ENCODE results near the gene SPINK1. TPM values are rescaled to one million over a fixed set of nuclear protein-coding genes. Genes with fewer than 3 reads are reported as not detected.

The SPINK1 gene
- total RNA-seq, 1 experiment from 2014 or later, result 4.5 TPM

- Histone ChIP-seq H3K9me3 (ENCODE audit: control insufficient read depth in 1 of 2, insufficient read depth in 1 of 2, low read depth in 1 of 2, low read length in 2 of 2) (no peaks in the 10 kb centered on the region), H3K27me3 (ENCODE audit: insufficient read depth, low read length) (peaks cover 8% of the 10 kb centered on the region), H3K4me3 (replicated peaks in 1 of 2; ENCODE audit: low read depth in 1 of 2, low read length in 2 of 2) (no peak overlapping the region), H4K20me1 (ENCODE audit: insufficient read depth) (no peaks in the 10 kb centered on the region), H3K9ac (ENCODE audit: low read length) (no peak overlapping the region), H3K79me2 (ENCODE audit: insufficient read depth, low read length) (no peaks in the 10 kb centered on the region), H3K27ac (ENCODE audit: low read depth, low read length) (no peak overlapping the region), H3K9me2 (ENCODE audit: insufficient read depth) (no peaks in the 10 kb centered on the region), H2AFZ (ENCODE audit: low read depth, low read length, poor library complexity, severe bottlenecking) (no peak overlapping the region), H3K4me1 (ENCODE audit: control insufficient read depth in 1 of 2, insufficient read depth in 2 of 2, low read length in 2 of 2) (no peaks in the 10 kb centered on the region), H3K4me2 (ENCODE audit: low read length) (no peak overlapping the region), H3K36me3 (ENCODE audit: control insufficient read depth in 1 of 2, insufficient read depth in 2 of 2, low read length in 2 of 2) (no peaks in the 10 kb centered on the region)
- ATAC-seq (no peak), DNase-seq (ENCODE audit: low read depth, low spot score) (no peak)
- intact Hi-C loops (cut with micrococcal nuclease), result no loop called here
- no TSS peak for BruUV-seq (replicated peaks)
- ChIA-PET POLR2A (no interaction called here), CTCF (no interaction called here), RAD21 (ENCODE audit: low non-redundant PET in 1 of 2, low total read pairs in 2 of 2, uncharacterized antibody in 2 of 2, unreplicated experiment in 2 of 2) (no interaction called here)
- TF ChIP-seq TCF7L2 (IDR thresholded peaks at IDR 0.05; ENCODE audit: borderline replicate concordance, extremely low read depth, insufficient read depth, insufficient read length) (no peak), ZNF274 (IDR thresholded peaks at IDR 0.05; ENCODE audit: low read depth, low read length) (no peak), EZH2phosphoT487 (IDR thresholded peaks at IDR 0.05; ENCODE audit: borderline replicate concordance) (no peak), EZH2 (IDR thresholded peaks at IDR 0.05) (no peak), POLR2A (IDR thresholded peaks at IDR 0.05; ENCODE audit: borderline replicate concordance, extremely low read depth, insufficient read depth, insufficient read length) (no peak)
These were observed 30.0 kb downstream of the SPINK1 start for GRCh38 chr5:147801461-147801860.

GRCh38 chr5:147800491-147800890, 31.0 kb downstream of the SPINK1 start:
- ChIA-PET CTCF (no interaction called here), POLR2A (no interaction called here)
- no peak overlapping the region for H3K9ac ChIP-seq (ENCODE audit: low read length)

More at GRCh38 chr5:147800491-147800890, 31.0 kb downstream of the SPINK1 start:
- H3K27ac ChIP-seq (ENCODE audit: low read depth, low read length), result no peak overlapping the region
- peaks cover 8% of the 10 kb centered on the region for H3K27me3 ChIP-seq (ENCODE audit: insufficient read depth, low read length)
- TF ChIP-seq ZBTB33 (IDR thresholded peaks at IDR 0.05; ENCODE audit: extremely low read depth, insufficient replicate concordance, low read length), result no peak
- TF ChIP-seq MAX (IDR thresholded peaks at IDR 0.05), result no peak
- no peak for TF ChIP-seq POLR2AphosphoS5 (IDR thresholded peaks at IDR 0.05; ENCODE audit: low read depth, low read length)
- TF ChIP-seq RAD21 (IDR thresholded peaks at IDR 0.05; ENCODE audit: low read depth), result no peak
- no peak for TF ChIP-seq TCF7L2 (IDR thresholded peaks at IDR 0.05; ENCODE audit: borderline replicate concordance, extremely low read depth, insufficient read depth, insufficient read length)
- no peak for TF ChIP-seq ZNF274 (IDR thresholded peaks at IDR 0.05; ENCODE audit: low read depth, low read length)
- no peak for TF ChIP-seq REST (IDR thresholded peaks at IDR 0.05; ENCODE audit: low read depth)
- TF ChIP-seq JUND (IDR thresholded peaks at IDR 0.05), result no peak
- TF ChIP-seq CEBPB (IDR thresholded peaks at IDR 0.05; ENCODE audit: low read depth), result no peak
- no peak for TF ChIP-seq ZFX (IDR thresholded peaks at IDR 0.05)
- no peak for TF ChIP-seq SIN3A (IDR thresholded peaks at IDR 0.05; ENCODE audit: low read depth)
- no peak for TF ChIP-seq EGR1 (IDR thresholded peaks at IDR 0.05; ENCODE audit: low read depth)
- no peak for TF ChIP-seq CBX3 (IDR thresholded peaks at IDR 0.05; ENCODE audit: low read depth)
- TF ChIP-seq SP1 (IDR thresholded peaks at IDR 0.05; ENCODE audit: low read depth), result no peak
- no peak for TF ChIP-seq FOSL1 (IDR thresholded peaks at IDR 0.05; ENCODE audit: low read depth)
- no peak overlapping the region for H2AFZ ChIP-seq (ENCODE audit: low read depth, low read length, poor library complexity, severe bottlenecking)
- no peaks in the 10 kb centered on the region for H3K9me2 ChIP-seq (ENCODE audit: insufficient read depth)
- H3K4me1 ChIP-seq (ENCODE audit: control insufficient read depth in 1 of 2, insufficient read depth in 2 of 2, low read length in 2 of 2), result no peaks in the 10 kb centered on the region
- no TSS peak for BruUV-seq (replicated peaks)
- no peak for DNase-seq (ENCODE audit: low read depth, low spot score)
- no peaks in the 10 kb centered on the region for H3K36me3 ChIP-seq (ENCODE audit: control insufficient read depth in 1 of 2, insufficient read depth in 2 of 2, low read length in 2 of 2)
- intact Hi-C loops (cut with micrococcal nuclease), result no loop called here
- no peak overlapping the region for H3K4me2 ChIP-seq (ENCODE audit: low read length)
- H4K20me1 ChIP-seq (ENCODE audit: insufficient read depth), result no peaks in the 10 kb centered on the region
- H3K4me3 ChIP-seq (replicated peaks in 1 of 2; ENCODE audit: low read depth in 1 of 2, low read length in 2 of 2), result no peak overlapping the region
- no peak for ATAC-seq
- RAD21 ChIA-PET (ENCODE audit: low non-redundant PET in 1 of 2, low total read pairs in 2 of 2, uncharacterized antibody in 2 of 2, unreplicated experiment in 2 of 2), result no interaction called here
- H3K79me2 ChIP-seq (ENCODE audit: insufficient read depth, low read length), result no peaks in the 10 kb centered on the region
- no peaks in the 10 kb centered on the region for H3K9me3 ChIP-seq (ENCODE audit: control insufficient read depth in 1 of 2, insufficient read depth in 1 of 2, low read depth in 1 of 2, low read length in 2 of 2)
